NB4 (cell line): ENCODE measurements around the gene STOX2.

Experiments used
- DNase-seq: peaks from one replicate; pipeline ENCODE4 v3.0.0; 2010; ENCODE audit warnings: low read depth
- H3K4me3 ChIP-seq: one replicate; pipeline ENCODE4 v1.5.1; 2011; ENCODE audit warnings: mild to moderate bottlenecking, low read depth, low read length, moderate library complexity
- CTCF ChIP-seq: IDR thresholded peaks from one replicate; pipeline ENCODE4 v1.5.1; 2012; ENCODE audit warnings: low read depth, low read length
- MAX ChIP-seq: IDR thresholded peaks from 2 replicates; pipeline ENCODE4 v1.6.1; 2011; ENCODE audit warnings: low read depth, low read length
- MYC ChIP-seq: IDR thresholded peaks from 2 replicates; pipeline ENCODE4 v1.6.1; 2011; ENCODE audit warnings: low read depth, low read length
- POLR2A ChIP-seq: IDR thresholded peaks from 2 replicates; pipeline ENCODE4 v1.6.1; 2011; ENCODE audit warnings: mild to moderate bottlenecking; ENCODE audit not compliant: insufficient read length; ENCODE audit errors: extremely low read depth

The STOX2 gene

GRCh38 chr4:183924362-183925044 lies 19.4 kb downstream of the STOX2 start:
- TF ChIP-seq CTCF, result no peak
- TF ChIP-seq MAX, result no peak
- TF ChIP-seq POLR2A, result no peak
- no peak overlapping the region for H3K4me3 ChIP-seq
- no peak for DNase-seq

DNA sequence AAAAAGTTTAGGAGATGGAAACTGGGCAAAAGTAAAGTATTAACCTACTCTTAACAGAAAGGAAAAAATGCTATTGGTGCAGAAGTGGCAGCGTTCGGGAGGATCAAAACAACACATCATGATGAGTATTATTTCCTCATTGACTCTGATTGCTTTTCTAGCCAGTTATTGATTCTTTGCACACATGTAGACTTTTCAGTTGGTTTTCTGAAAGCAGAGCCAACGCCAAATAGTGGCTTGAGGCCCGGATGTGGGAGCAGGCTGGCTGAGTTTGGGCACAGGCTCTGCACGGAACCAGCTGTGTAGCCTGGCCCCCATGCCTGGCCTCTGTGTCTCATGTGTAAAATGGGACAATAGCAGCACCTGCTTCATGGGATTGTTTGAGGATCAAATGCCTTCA lies 21.8 kb downstream of the STOX2 start:
- no peak for TF ChIP-seq CTCF
- TF ChIP-seq POLR2A, result no peak
- TF ChIP-seq MAX, result no peak
- no peak for TF ChIP-seq MYC
- no peak for DNase-seq
- H3K4me3 ChIP-seq, result no peak overlapping the region

GRCh38 chr4:183932576-183932975 lies 27.5 kb downstream of the STOX2 start:
- H3K4me3 ChIP-seq, result no peak overlapping the region
- no peak for DNase-seq
- TF ChIP-seq MYC (no peak), POLR2A (no peak), MAX (no peak), CTCF (no peak)

GRCh38 chr4:183934761-183935160 lies 29.7 kb downstream of the STOX2 start:
- DNase-seq, result no peak
- TF ChIP-seq MAX (no peak), POLR2A (no peak), CTCF (no peak), MYC (no peak)

DNA sequence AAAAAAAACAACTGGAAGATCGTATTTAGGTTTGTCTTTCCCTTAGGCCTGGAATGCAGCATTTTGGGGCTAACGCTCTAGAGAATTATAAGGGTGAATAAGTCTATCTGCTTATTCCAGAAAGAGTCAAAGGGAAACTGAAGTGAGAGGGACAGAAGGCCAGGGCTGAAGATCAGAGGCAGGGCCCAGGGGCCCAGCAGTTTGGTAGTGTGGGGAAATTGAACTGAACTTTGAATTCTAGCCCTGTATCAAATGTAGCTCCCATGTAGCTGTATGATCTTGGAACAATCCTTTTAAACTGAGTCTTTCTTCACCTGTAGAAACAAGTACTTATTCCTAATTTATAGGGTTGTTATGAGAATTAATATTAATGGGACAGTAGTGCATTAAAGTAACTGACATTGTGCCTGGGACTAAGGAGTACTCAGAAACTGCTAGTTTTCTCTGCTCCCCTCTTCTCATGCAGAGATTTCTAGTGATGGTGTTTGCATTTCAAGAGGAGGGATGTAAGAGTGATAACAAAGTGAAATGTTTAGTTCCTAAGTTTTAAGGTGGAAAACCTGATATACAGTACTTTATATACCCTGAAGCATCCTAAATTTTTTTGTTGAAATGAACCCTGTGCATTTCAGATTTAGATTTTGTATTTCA lies 30.4 kb downstream of the STOX2 start:
- no peak for DNase-seq
- TF ChIP-seq MAX (no peak), CTCF (no peak), POLR2A (no peak), MYC (no peak)
- no peak overlapping the region for H3K4me3 ChIP-seq

More at GRCh38 chr4:183934761-183935160, 29.7 kb downstream of the STOX2 start:
- H3K4me3 ChIP-seq, result no peak overlapping the region
